Measurements from ENCODE around the gene KPNA6. TPM values are rescaled to one million over a fixed set of nuclear protein-coding genes. Genes with fewer than 3 reads are reported as not detected.
"Not testable (repeated sequence)": the region's sequence is repeated elsewhere in the genome, so short reads cannot be mapped to it uniquely, and the experiment has no call there.

KPNA6 gene
- total RNA-seq, 1 donor from 2014 or later: 47.0 TPM

DNA sequence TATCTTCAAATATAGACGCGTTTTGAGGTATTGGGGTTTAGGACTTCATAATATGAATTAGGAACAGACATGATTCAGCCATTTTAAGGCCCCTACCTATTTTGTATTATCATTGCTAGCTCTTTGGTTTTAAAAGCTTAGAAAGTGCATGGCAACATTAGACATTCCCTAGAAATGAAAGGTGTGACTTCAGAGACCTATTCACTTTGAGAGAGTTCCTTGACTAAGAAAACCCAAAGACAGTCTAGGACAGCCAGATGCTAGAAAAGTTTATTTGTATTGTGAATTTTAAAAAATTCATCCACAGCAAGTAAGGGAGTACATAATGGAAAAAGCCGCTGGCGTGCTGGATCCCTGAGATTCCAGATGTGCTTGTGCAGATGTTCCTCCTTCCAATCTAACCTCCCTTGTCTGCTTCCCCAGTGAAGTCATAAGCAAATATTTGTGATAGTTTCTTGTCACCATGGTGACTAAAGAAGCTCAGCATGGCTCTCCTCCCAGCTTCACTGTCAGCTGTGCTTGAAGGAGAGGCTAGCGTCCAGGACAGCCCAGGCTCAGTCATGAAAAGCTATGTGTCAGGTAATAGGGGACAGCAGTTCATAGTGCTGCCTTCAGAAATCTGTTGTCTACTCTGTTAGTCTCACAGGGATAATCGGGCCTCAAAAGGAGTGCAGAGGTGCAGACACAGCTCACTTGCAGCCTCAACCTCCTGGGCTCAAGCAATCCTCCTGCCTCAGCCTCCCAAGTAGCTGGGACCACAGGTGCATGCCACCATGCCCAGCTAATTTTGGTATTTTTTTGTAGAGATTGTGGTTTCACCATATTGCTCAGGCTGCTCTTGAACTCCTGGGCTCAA, 34.8 kb downstream of the KPNA6 start:
- H3K4me3 ChIP-seq (ENCODE audit: low read depth, low read length): no peak overlapping the region
- no peaks in the 10 kb centered on the region for H3K36me3 ChIP-seq (ENCODE audit: control insufficient read depth, insufficient read depth, low read length)
- TF ChIP-seq CTCF (IDR thresholded peaks at IDR 0.05; ENCODE audit: insufficient read depth, low read length, poor library complexity, severe bottlenecking): no peak
- peak; percentile 56 for DNase-seq (ENCODE audit: low read depth)
- no peaks in the 10 kb centered on the region for H3K27me3 ChIP-seq (ENCODE audit: control insufficient read depth, insufficient read depth, low read length)

- H3K4me3 ChIP-seq (ENCODE audit: low read depth, low read length); DNase-seq (ENCODE audit: low read depth); H3K36me3 ChIP-seq (ENCODE audit: control insufficient read depth, insufficient read depth, low read length); H3K27me3 ChIP-seq (ENCODE audit: control insufficient read depth, insufficient read depth, low read length): not testable (repeated sequence)
These were observed 35.4 kb downstream of the KPNA6 start for GRCh38 chr1:32143302-32143695.

DNA sequence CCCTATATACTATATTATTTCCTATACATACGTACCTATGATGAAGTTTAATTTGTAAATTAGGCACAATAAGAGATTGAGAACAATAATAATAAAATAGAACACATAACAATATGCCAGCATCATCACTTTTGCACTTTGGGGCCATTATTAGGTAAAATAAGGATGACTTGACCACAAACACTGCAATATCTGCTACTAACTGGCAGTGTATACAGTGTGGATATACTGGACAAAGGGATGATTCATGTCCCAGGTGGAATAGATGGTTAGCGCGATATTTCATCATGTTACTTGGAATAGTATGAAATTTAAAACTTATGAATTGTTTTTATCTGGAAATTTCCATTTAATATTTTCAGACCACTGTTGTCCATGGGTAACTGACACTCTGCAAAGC, 36.2 kb downstream of the KPNA6 start:
- no peak for DNase-seq (ENCODE audit: low read depth)
- no peaks in the 10 kb centered on the region for H3K27me3 ChIP-seq (ENCODE audit: control insufficient read depth, insufficient read depth, low read length)
- no peak overlapping the region for H3K4me3 ChIP-seq (ENCODE audit: low read depth, low read length)
- no peaks in the 10 kb centered on the region for H3K36me3 ChIP-seq (ENCODE audit: control insufficient read depth, insufficient read depth, low read length)
- TF ChIP-seq CTCF (IDR thresholded peaks at IDR 0.05; ENCODE audit: insufficient read depth, low read length, poor library complexity, severe bottlenecking): no peak

DNA sequence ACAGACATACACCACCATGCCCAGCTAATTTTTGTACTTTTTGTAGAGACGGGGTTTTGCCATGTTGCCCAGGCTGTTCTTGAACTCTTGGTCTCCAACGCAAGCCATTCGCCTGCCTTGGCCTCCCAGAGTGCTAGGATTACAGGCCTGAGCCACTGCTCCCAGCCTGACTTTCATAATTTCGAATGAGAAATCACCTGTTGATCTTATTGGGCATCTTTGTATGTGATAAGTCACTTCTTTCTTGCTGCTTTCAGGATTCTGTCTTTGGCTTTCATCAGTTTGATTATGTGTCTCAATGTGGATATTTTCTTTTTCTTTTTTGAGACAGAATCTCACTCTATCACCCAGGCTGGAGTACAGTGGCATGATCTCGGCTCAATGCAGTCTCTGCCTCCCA, 39.9 kb downstream of the KPNA6 start:
- H3K27me3 ChIP-seq (ENCODE audit: control insufficient read depth, insufficient read depth, low read length); H3K4me3 ChIP-seq (ENCODE audit: low read depth, low read length); DNase-seq (ENCODE audit: low read depth); H3K36me3 ChIP-seq (ENCODE audit: control insufficient read depth, insufficient read depth, low read length): not testable (repeated sequence)

DNA sequence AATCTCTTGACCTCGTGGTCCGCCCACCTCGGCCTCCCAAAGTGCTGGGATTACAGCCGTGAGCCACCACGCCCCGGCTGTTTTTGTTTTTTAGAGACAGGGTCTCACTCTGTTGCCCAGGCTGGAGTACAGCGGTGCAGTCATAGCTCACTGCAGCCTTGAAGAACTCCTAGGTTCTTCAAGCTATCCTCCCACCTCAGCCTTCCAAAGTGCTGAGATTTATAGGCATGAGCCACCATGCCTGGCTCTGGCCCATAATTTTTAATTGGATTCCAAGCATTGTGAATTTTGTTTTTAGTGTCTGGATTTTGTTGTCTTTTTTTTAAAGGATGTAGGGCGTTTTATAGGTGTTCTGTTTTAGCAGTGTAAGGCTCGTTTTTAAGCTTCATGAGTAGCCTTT, 43.0 kb downstream of the KPNA6 start:
- no peak for TF ChIP-seq CTCF (IDR thresholded peaks at IDR 0.05; ENCODE audit: insufficient read depth, low read length, poor library complexity, severe bottlenecking)
- no peak overlapping the region for H3K4me3 ChIP-seq (ENCODE audit: low read depth, low read length)

GRCh38 chr1:32151319-32151787, 43.5 kb downstream of the KPNA6 start:
- Histone ChIP-seq H3K27me3 (ENCODE audit: control insufficient read depth, insufficient read depth, low read length) (no peaks in the 10 kb centered on the region), H3K4me3 (ENCODE audit: low read depth, low read length) (no peak overlapping the region), H3K36me3 (ENCODE audit: control insufficient read depth, insufficient read depth, low read length) (no peaks in the 10 kb centered on the region)
- TF ChIP-seq CTCF (IDR thresholded peaks at IDR 0.05; ENCODE audit: insufficient read depth, low read length, poor library complexity, severe bottlenecking): no peak
- no peak for DNase-seq (ENCODE audit: low read depth)

More for the DNA sequence above, 43.0 kb downstream of the KPNA6 start:
- no peak for DNase-seq (ENCODE audit: low read depth)
- Histone ChIP-seq H3K36me3 (ENCODE audit: control insufficient read depth, insufficient read depth, low read length) (no peaks in the 10 kb centered on the region), H3K27me3 (ENCODE audit: control insufficient read depth, insufficient read depth, low read length) (no peaks in the 10 kb centered on the region)

- H3K27me3 ChIP-seq (ENCODE audit: control insufficient read depth, insufficient read depth, low read length): no peaks in the 10 kb centered on the region
- TF ChIP-seq CTCF (IDR thresholded peaks at IDR 0.05; ENCODE audit: insufficient read depth, low read length, poor library complexity, severe bottlenecking): no peak
- no peaks in the 10 kb centered on the region for H3K36me3 ChIP-seq (ENCODE audit: control insufficient read depth, insufficient read depth, low read length)
- H3K4me3 ChIP-seq (ENCODE audit: low read depth, low read length): no peak overlapping the region
- no peak for DNase-seq (ENCODE audit: low read depth)
These were observed 51.3 kb downstream of the KPNA6 start for GRCh38 chr1:32159189-32159588.
